HG02884 (cell line): ENCODE measurements around the gene DRC7.
"Not testable (repeated sequence)": the region's sequence is repeated elsewhere in the genome, so short reads cannot be mapped to it uniquely, and the experiment has no call there.

Experiments used
- ATAC-seq: cut with Tn5 transposase; IDR thresholded peaks from one replicate; pipeline ENCODE4 v1.9.1; 2021; ENCODE audit warnings: mild to moderate bottlenecking, moderate library complexity; ENCODE audit not compliant: unreplicated experiment

The DRC7 gene

GRCh38 chr16:57711346-57711745 is 16.7 kb downstream of the DRC7 start:
- ATAC-seq: no peak

GRCh38 chr16:57711993-57712392 is 17.4 kb downstream of the DRC7 start:
- ATAC-seq: no peak

GRCh38 chr16:57712569-57712968 is 18.0 kb downstream of the DRC7 start:
- ATAC-seq: not testable (repeated sequence)

- no peak for ATAC-seq
These were observed 19.0 kb downstream of the DRC7 start for GRCh38 chr16:57713596-57713995.

DNA sequence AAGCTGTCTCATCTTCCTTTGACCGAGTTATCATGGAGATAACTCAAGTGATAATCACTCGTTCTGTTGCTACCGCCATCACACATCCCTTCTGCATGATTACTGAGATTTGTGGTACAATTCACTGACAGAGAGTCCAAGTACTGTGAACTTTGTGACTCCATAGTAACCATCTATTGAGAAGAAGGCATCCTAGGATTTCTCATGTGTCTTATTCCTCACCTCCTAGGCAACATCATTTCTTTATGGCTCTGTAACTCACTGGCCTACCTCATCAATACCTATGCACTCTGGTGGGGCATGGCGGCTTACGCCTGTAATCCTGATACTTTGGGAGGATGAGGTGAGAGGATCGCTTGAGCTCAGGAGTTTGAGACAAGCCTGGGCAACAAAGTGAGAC is 19.4 kb downstream of the DRC7 start:
- ATAC-seq: no peak

DNA sequence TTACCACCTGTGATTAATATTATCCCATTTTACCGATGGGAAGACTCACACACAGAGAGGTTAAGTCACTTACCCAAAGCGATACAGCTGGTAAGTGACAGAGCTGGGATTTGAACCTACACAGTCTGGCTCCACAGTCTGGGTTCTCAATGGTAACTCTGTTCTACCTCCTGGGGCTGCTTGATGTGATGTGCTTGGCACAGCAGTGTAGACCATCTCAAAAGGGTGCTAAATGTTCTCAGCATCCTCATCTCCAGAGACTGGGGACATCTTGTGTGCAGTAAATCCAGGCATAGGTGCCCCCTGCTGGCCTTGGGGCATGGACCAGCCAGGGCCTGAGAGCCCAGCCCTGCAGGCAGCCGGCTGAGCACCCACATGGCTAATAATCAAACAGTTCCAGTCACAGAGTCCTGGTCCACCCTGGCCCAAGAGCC is 25.6 kb downstream of the DRC7 start:
- ATAC-seq: no peak

GRCh38 chr16:57721356-57722209 is 27.0 kb downstream of the DRC7 start:
- ATAC-seq: no peak

GRCh38 chr16:57722210-57722499 is 27.5 kb downstream of the DRC7 start:
- no peak for ATAC-seq

DNA sequence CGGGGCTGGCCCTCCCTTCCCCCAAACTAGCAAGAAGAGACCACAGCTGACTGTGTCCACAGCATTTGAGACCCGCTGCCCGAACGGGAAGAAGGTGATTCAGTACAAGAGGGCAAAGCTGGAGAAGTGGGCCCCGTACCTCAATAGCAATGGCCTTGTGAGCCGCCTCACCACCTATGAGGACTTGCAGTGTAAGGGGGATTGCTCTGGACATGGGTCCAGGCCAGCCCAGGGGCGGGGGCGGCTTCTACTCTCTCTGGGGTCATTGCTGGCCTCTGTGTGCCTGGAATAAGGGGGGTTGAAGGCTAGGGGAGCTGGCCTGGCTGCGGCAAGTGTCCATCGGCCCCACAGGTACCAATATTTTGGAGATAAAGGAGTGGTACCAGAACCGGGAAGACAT is 28.0 kb downstream of the DRC7 start:
- no peak for ATAC-seq

DNA sequence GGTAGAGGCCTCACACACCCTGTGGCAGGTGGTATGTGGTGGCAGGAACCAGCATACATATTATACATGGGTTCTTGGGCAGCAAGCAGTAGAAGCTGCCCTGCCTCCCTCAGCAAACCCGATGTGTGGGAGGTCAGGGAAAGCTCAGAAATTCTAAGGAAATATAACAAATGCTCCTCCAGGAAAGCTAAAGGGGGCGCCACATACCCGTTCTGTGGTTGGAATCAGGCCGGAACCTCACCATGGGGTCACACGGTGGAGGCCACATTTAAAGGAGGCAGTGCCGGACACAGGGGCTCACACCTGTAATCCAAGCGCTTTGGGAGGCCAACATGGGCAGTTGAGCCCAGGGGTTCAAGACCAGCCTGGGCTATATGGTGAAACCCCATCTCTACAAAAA is 28.6 kb downstream of the DRC7 start:
- ATAC-seq: no peak

DNA sequence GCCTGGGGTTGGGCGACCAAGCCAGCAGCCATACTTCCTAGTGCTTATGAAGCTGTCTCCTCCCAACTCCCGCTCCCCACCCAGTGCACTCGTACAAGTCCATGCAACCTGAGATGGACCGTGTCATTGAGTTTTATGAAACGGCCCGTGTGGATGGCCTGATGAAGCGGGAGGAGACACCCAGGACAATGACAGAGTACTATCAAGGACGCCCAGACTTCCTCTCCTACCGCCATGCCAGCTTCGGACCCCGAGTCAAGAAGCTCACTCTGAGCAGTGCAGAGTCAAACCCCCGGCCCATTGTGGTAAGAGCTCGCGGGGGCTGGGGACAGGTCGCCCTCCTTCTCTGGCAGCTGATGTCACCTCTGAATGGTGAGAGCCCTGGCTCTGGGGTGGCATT is 29.9 kb downstream of the DRC7 start:
- ATAC-seq: no peak

GRCh38 chr16:57725151-57725550 is 30.5 kb downstream of the DRC7 start:
- no peak for ATAC-seq

- no peak for ATAC-seq
These were observed 30.9 kb downstream of the DRC7 start for GRCh38 chr16:57725554-57725953.

- ATAC-seq: no peak
These were observed 31.4 kb downstream of the DRC7 start for GRCh38 chr16:57725976-57726375.

DNA sequence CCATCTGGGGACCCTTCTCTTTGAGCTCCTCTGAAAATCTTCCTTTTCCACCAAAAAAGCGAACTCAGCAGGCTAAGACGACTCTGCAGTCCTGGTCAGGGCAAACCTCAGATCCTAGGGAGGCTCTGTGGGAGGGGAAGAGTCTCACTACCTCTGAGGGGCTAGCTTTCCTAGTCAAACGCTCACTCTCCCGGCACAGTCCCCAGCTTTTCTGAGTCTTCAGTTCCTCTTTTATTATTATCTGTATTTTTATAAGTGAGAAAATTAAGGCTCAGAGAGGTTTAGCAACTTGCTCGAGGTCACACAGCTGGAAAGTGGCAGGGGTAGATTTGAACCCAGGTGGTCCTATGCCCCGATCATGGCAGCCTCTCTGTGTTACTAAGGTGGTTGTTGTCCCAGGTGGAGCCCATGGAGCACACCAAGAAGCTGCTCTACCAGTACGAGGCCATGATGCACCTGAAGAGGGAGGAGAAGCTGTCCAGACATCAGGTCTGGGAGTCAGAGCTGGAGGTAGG is 31.9 kb downstream of the DRC7 start:
- ATAC-seq: no peak

- ATAC-seq: no peak
These were observed 33.0 kb downstream of the DRC7 start for GRCh38 chr16:57727610-57728009.

- ATAC-seq: no peak
These were observed 34.0 kb downstream of the DRC7 start for GRCh38 chr16:57728336-57729181.

- ATAC-seq: no peak
These were observed 34.5 kb downstream of the DRC7 start for GRCh38 chr16:57729182-57729484.

GRCh38 chr16:57729852-57730251 is 35.2 kb downstream of the DRC7 start:
- ATAC-seq: not testable (repeated sequence)

GRCh38 chr16:57730771-57731730 is 36.4 kb downstream of the DRC7 start:
- ATAC-seq: no peak

DNA sequence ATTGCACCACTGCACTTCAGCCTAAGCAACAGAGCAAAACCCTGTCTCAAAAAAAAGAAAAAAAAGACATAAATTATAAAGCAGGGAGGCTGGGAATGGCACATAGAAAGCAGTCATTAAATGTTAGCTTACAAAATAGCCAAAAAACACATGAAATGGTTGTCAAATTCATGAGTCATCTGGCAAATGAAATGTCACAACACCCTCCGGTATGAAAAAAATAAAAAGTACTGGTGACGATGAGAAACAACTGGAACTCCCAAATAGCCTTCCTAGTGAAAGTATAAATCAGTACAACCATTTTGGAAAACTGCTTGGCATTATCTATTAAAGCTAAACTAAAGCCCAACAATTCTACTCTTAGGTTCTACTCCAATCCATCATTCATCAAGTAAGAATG is 37.4 kb downstream of the DRC7 start:
- no peak for ATAC-seq
